NK-92 treated with Interleukin-12 subunit alpha and Interleukin-12 subunit beta, amount 100 ng/mL, for 24 hours (cell line): Measurements from ENCODE around the gene SRGN.

Experiments
- DNase-seq: peaks from one replicate; lab custom pipeline; 2025; lab: John Stamatoyannopoulos, UW

Gene SRGN

GRCh38 chr10:69061305-69062161, 26.4 kb upstream of the SRGN start:
- DNase-seq: no peak

- DNase-seq: no peak
Measured at GRCh38 chr10:69062901-69063300, 25.0 kb upstream of the SRGN start.

GRCh38 chr10:69064762-69065328, 23.1 kb upstream of the SRGN start:
- DNase-seq: no peak

GRCh38 chr10:69065406-69066361, 22.2 kb upstream of the SRGN start:
- DNase-seq: no peak

GRCh38 chr10:69067189-69067588, 20.7 kb upstream of the SRGN start:
- no peak for DNase-seq

GRCh38 chr10:69068549-69068948, 19.4 kb upstream of the SRGN start:
- no peak for DNase-seq

- DNase-seq: no peak
Measured at GRCh38 chr10:69069090-69070042, 18.5 kb upstream of the SRGN start.

- no peak for DNase-seq
Measured at GRCh38 chr10:69070951-69071350, 17.0 kb upstream of the SRGN start.

- DNase-seq: no peak
Measured at GRCh38 chr10:69071610-69072009, 16.3 kb upstream of the SRGN start.

- no peak for DNase-seq
Measured at GRCh38 chr10:69073026-69073425, 14.9 kb upstream of the SRGN start.

- no peak for DNase-seq
Measured at GRCh38 chr10:69073736-69074364, 14.1 kb upstream of the SRGN start.

- no peak for DNase-seq
Measured at GRCh38 chr10:69074532-69074931, 13.4 kb upstream of the SRGN start.

- DNase-seq: no peak
Measured at GRCh38 chr10:69075431-69075830, 12.5 kb upstream of the SRGN start.

GRCh38 chr10:69078311-69078710, 9.6 kb upstream of the SRGN start:
- no peak for DNase-seq

GRCh38 chr10:69080226-69080625, 7.7 kb upstream of the SRGN start:
- no peak for DNase-seq

GRCh38 chr10:69086001-69086509, 1.8 kb upstream of the SRGN start:
- DNase-seq: no peak

GRCh38 chr10:69088471-69088769, 517 bp downstream of the SRGN start:
- peak; percentile 15 for DNase-seq

- DNase-seq: no peak
Measured at GRCh38 chr10:69088801-69089501, 1.0 kb downstream of the SRGN start.

- DNase-seq: peak; percentile 63
Measured at GRCh38 chr10:69089638-69090599, 2.0 kb downstream of the SRGN start.
